Osteoblast (primary cell): ENCODE measurements around the gene RORB. TPM values are rescaled to one million over a fixed set of nuclear protein-coding genes. Genes with fewer than 3 reads are reported as not detected.

Source experiments
- DNase-seq: peaks from one replicate; pipeline ENCODE4 v3.0.0; 2011; ENCODE audit warnings: low spot score, mixed read lengths; ENCODE audit not compliant: insufficient read length; ENCODE audit errors: missing footprints
- H2AFZ ChIP-seq: 2 replicates; pipeline ENCODE4 v1.6.0; 2011; ENCODE audit warnings: mild to moderate bottlenecking, low read length
- H3K27ac ChIP-seq: 2 replicates; pipeline ENCODE4 v1.5.1; 2011; ENCODE audit warnings: mild to moderate bottlenecking, low read depth, low read length, moderate library complexity
- H3K27me3 ChIP-seq: 2 replicates; pipeline ENCODE4 v1.6.0; 2012; ENCODE audit warnings: mild to moderate bottlenecking, control low read depth, inconsistent platforms, low read length, moderate library complexity; ENCODE audit not compliant: insufficient read depth
- H3K36me3 ChIP-seq: 2 replicates; pipeline ENCODE4 v1.5.1; 2011; ENCODE audit warnings: mild to moderate bottlenecking, low read length, control low read depth, moderate library complexity; ENCODE audit not compliant: insufficient read depth
- H3K4me1 ChIP-seq: 2 replicates; pipeline ENCODE4 v1.5.1; 2011; ENCODE audit warnings: mild to moderate bottlenecking, low read length, control low read depth, moderate library complexity; ENCODE audit not compliant: insufficient read depth
- H3K4me2 ChIP-seq: 2 replicates; pipeline ENCODE4 v1.6.0; 2011; ENCODE audit warnings: mild to moderate bottlenecking, low read length; ENCODE audit not compliant: insufficient read depth
- H3K4me3 ChIP-seq: fragments of 200-600 bp; sonication (generic); 3 replicates; pipeline ENCODE4 v1.5.1; 2012; ENCODE audit warnings: mild to moderate bottlenecking, low read length, inconsistent platforms; ENCODE audit not compliant: insufficient read depth
- H3K79me2 ChIP-seq: 2 replicates; pipeline ENCODE4 v1.6.0; 2012; ENCODE audit warnings: mild to moderate bottlenecking, low read length, control low read depth, inconsistent platforms; ENCODE audit not compliant: insufficient read depth
- H3K9me3 ChIP-seq: 2 replicates; pipeline ENCODE4 v1.5.1; 2011; ENCODE audit warnings: low read depth, low read length, control low read depth
- H4K20me1 ChIP-seq: 2 replicates; pipeline ENCODE4 v1.6.0; 2012; ENCODE audit warnings: mild to moderate bottlenecking, low read length, control low read depth; ENCODE audit not compliant: insufficient read depth
- CTCF ChIP-seq: IDR thresholded peaks from 2 replicates; pipeline ENCODE4 v1.5.1; 2011; ENCODE audit warnings: mild to moderate bottlenecking, low read depth, low read length, moderate library complexity; ENCODE audit errors: extremely low read depth
- total RNA-seq: library from RNA; depleted of rRNA; stranded (reverse); fragments of >200 nt; gene quantifications from 2 replicates; pipeline ENCODE4 v1.2.3, GENCODE V29; 2012

Gene RORB
- total RNA-seq, 1 donor = 0.36 TPM

- Histone ChIP-seq H2AFZ (no peak overlapping the region), H3K4me1 (no peaks in the 10 kb centered on the region), H3K27me3 (peaks cover 15% of the 10 kb centered on the region), H3K4me3 (no peak overlapping the region), H3K79me2 (no peaks in the 10 kb centered on the region), H3K36me3 (no peaks in the 10 kb centered on the region), H3K4me2 (no peak overlapping the region), H4K20me1 (no peaks in the 10 kb centered on the region), H3K27ac (no peak overlapping the region), H3K9me3 (no peaks in the 10 kb centered on the region)
- no peak for TF ChIP-seq CTCF
- DNase-seq = no peak
Measured at GRCh38 chr9:74493512-74493911, 3.6 kb upstream of the RORB start.

GRCh38 chr9:74494490-74494889, 2.6 kb upstream of the RORB start:
- TF ChIP-seq CTCF = no peak
- Histone ChIP-seq H3K79me2 (no peaks in the 10 kb centered on the region), H4K20me1 (no peaks in the 10 kb centered on the region), H3K4me1 (no peaks in the 10 kb centered on the region), H3K36me3 (no peaks in the 10 kb centered on the region), H3K27me3 (peaks cover 25% of the 10 kb centered on the region), H3K27ac (no peak overlapping the region), H3K4me2 (no peak overlapping the region), H3K9me3 (no peaks in the 10 kb centered on the region), H3K4me3 (no peak overlapping the region), H2AFZ (no peak overlapping the region)
- DNase-seq = no peak

- H3K4me3 ChIP-seq = peak overlapping the region; percentile 75
- peaks cover 42% of the 10 kb centered on the region for H3K27me3 ChIP-seq
- no peaks in the 10 kb centered on the region for H3K36me3 ChIP-seq
- no peak for TF ChIP-seq CTCF
- H3K9me3 ChIP-seq = no peaks in the 10 kb centered on the region
- H3K4me2 ChIP-seq = peak overlapping the region; percentile 94
- no peaks in the 10 kb centered on the region for H4K20me1 ChIP-seq
- no peaks in the 10 kb centered on the region for H3K4me1 ChIP-seq
- no peaks in the 10 kb centered on the region for H3K79me2 ChIP-seq
- H3K27ac ChIP-seq = no peak overlapping the region
- peak; percentile 49 for DNase-seq
- H2AFZ ChIP-seq = peak overlapping the region; percentile 74
Measured at GRCh38 chr9:74496406-74496805, 729 bp upstream of the RORB start.

- Histone ChIP-seq H3K27me3 (peaks cover 43% of the 10 kb centered on the region), H3K27ac (no peak overlapping the region), H3K79me2 (no peaks in the 10 kb centered on the region), H3K4me2 (peak overlapping the region; percentile 94), H3K4me1 (no peaks in the 10 kb centered on the region), H3K4me3 (peak overlapping the region; percentile 75), H2AFZ (peak overlapping the region; percentile 93), H4K20me1 (no peaks in the 10 kb centered on the region), H3K9me3 (no peaks in the 10 kb centered on the region), H3K36me3 (no peaks in the 10 kb centered on the region)
- TF ChIP-seq CTCF = no peak
- DNase-seq = peak; percentile 90
Measured at GRCh38 chr9:74497748-74498620, 849 bp downstream of the RORB start.
